HG03066 (cell line): ENCODE results near the gene KRT17.
"Not testable (repeated sequence)": the region's sequence is repeated elsewhere in the genome, so short reads cannot be mapped to it uniquely, and the experiment has no call there.

Experiments used
- ATAC-seq: cut with Tn5 transposase; IDR thresholded peaks from one replicate; pipeline ENCODE4 v1.9.1; 2021; ENCODE audit warnings: low read depth; ENCODE audit not compliant: unreplicated experiment

Gene KRT17

DNA sequence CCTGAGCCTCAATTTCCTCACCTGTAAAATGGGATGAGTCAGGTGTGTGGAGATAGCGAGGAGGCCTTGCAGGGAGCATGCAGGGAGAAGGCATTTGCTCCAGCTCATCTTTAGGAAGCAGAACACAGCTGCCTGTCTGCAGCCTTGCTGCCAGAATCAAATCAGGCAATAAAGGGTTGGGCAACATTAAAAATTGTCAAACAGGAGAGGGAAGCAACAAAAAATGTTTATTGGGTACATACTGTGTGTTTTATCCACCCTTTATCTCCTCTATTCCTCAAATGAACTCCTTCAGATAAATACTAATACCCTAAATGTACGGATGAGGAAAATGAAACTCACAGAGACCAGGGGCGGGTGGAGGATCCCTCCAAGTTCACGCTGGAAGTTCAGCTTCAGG lies 24.1 kb downstream of the KRT17 start:
- ATAC-seq: no peak

DNA sequence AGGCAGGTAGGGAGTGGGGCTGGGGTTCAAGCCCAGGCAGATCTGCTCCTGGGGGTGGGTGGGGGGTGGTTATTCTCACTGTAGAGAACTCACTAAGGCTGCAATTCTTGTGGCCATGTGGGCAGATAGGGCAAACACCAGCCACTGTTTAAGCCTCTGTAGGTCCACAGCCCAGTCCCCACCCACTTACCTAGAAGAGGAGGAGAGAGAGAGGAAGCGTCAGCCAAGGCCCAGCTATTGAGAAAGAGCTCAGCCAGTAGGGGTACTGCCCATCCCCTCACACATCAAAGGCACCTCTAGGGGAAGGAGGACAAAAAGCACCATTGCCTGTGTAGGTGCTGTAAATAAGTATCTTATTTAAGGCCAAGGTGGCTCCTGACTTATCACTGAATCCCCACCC lies 24.7 kb downstream of the KRT17 start:
- no peak for ATAC-seq

DNA sequence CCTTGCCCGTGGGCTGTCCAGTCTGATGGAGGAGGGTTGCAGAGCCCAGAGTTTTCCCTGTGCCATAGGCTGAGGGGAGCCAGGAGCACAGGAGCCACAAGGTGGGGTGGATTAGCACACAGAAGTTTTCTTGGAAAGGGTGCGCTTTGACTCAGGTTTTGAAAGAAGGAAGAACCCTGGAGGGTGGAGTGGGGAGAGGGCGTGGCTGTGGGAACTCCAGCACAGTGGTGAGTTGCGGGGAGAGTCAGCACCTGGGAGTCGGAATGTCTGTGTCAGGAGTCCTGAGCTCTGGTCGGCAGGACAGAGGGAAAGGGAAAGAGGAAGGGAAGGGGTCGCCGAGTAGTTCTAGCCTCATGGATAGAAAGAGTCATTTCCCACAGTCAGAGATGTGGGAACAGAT lies 28.8 kb downstream of the KRT17 start:
- no peak for ATAC-seq

DNA sequence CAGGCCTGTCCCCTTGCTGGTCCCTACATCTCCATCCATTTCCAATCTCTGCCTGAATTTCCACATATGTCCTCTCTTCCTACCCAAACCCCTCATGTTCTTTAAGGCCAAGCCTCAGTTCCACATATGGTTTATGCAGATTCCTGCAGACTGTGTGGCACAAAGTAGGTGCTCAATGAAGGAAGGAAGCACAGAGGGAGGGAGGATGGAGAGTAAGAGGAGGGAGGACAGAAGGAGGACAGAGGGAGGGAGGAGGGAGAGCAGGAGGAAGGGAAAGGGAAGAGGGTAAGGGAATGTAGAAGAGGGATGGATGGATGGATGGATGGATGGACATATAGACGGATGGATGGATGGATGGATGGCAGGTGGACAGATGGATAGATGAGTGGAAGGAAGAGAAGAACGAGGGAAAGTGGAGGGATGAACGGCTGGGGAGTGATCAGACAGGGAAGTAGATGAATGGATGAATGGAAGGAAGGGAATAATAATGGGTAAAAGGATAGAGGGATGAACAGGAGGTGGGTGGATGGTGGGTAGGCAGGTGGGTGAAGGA lies 29.9 kb downstream of the KRT17 start:
- no peak for ATAC-seq

DNA sequence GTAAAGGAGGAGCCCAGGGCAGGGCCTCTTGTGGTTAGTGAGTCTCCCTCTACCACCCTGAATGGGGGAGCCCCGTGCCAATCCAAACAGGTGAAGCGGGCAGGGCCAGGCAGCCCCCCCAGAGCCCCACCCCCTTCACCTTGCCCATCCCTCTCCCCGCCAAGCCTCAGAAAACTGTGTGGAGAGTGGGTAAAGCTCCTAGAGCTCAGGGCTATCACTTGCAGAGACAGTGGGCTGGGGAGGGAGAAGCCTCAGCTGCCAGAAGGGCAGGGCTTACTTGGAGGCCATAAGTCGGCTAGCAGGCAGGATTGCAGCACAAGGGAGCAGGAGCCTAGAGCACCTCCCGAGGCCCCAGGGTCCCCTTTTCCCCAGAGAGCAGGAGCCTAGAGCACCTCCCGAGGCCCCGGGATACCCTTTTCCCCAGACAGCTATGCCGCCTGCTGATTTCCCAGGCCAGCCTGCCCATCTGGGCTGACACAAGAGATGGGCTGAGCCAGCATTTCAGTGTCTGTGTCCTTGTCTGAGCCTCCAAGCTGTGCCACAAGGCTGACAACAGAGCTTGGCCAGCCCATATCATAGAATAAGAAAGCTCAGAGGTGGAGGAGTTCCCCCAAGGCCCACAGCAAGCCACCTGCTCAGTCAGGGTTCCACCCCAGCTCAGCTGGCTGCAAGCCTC lies 30.9 kb downstream of the KRT17 start:
- ATAC-seq: no peak

DNA sequence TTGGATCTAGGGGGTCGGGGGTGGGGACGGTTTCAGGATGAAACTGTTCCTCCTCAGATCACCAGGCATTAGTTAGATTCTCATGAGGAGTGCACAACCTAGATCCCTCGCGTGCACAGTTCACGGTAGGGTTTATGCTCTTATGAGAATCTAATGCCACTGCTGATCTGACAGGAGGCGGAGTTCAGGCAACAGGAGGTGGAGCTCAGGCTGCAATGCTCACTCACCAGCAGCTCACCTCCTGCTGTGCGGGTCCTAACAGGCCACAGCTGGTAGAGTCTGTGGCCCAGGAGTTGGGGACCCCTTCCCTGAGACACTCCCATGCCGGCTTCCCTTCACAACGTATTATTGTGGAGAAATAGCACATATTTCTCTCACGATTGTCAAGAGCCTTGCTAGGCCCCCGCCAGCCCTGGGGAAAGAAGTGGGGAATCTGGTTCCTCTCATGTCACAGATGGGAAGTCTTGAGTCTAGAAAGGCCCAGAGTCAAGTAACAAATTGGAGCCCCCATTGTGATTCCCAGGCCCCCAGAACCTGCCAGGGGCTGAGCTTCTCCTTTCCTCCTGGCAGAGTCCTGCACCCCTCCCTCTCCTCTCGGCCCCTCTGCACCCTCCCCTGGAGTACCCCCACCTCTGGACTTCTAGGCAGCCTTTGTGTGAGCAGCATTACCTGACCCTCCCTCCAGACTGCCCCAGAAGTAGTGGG lies 31.6 kb downstream of the KRT17 start:
- ATAC-seq: no peak

DNA sequence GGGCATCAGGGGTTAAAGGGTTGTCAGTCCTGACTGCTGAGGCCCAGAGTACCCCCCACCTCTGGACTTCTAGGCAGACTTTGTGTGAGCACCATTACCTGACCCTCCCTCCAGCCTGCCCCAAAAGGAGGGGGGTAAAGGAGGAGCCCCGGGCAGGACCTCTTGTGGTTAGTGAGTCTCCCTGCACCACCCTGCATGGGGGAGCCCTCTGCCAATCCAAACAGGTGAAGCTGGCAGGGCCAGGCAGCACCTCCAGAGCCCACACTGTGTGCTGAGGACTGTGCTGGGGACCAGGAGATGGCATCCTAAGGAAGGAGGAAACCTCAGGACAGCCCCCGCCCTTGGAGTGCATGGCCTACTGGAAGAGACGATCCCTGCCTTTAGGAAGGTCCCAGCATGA lies 35.1 kb downstream of the KRT17 start:
- ATAC-seq: no peak

DNA sequence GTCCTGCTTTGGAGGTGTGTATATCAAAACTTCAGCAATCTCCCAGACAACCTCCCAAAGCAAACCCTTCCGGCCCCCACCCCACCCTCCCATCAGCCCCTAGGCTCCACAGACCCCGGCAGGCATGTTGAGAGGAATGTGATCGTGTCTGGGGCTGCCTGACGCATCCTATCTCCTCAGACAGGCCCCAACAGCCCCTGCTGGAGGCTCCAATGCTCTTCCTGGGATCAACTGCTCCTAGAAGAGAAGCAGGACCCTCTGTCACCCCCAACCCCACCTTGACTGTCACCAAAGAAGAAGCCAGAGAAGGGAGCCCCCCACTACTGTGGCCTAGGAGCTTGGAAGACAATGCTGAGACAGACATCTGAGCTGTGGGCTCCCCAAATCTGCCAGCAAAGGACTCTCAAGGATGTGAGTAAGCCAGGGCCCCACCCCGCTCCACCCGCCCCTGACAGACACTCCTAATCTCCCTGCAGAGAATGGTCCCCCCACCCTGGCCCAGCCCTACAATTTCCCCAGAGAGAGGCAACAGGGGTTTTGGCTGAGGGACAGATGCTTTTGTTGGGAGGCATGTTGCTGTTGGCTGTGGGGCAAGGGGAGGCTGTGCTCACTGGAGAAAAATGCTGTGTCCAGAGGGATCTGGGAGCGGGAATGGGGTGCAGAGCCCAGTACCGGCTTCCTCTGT lies 36.1 kb downstream of the KRT17 start:
- no peak for ATAC-seq

DNA sequence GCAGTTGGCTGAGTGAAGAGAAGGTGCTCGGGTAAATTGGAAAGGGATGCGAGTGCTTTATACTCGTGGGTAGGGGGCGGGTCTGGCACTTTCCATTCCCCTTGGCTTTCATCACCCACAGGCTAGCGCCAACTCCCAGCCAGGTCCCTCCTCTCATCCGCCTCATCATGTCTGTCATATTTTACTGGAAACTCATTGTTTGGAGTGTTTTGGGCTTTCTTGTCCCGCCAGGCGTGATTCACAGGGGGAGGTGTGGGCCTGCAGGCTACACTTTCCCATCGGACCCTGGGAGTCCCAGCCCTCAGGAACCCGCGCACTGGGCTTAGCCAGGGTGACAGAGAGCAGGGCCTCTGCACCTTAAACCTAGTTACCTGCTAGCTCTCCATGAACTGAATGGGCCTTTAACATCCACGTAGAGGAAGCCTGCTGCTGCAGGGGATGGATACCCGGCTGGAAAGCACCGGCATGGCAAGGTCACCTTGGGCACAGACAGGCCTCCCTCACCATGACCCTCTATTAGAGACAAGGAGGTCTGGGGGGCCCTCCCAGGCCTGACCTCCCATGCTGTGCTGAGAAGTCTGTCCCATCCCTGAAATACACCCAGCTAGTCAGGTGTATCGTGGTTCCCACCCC lies 37.4 kb downstream of the KRT17 start, which contains the start of gene KRT14:
TSS of gene KRT14 (minus strand) at position 33 of the 633 bp plus-strand sequence. CDS start 61 bp downstream, outside the sequence.
- ATAC-seq: no peak

DNA sequence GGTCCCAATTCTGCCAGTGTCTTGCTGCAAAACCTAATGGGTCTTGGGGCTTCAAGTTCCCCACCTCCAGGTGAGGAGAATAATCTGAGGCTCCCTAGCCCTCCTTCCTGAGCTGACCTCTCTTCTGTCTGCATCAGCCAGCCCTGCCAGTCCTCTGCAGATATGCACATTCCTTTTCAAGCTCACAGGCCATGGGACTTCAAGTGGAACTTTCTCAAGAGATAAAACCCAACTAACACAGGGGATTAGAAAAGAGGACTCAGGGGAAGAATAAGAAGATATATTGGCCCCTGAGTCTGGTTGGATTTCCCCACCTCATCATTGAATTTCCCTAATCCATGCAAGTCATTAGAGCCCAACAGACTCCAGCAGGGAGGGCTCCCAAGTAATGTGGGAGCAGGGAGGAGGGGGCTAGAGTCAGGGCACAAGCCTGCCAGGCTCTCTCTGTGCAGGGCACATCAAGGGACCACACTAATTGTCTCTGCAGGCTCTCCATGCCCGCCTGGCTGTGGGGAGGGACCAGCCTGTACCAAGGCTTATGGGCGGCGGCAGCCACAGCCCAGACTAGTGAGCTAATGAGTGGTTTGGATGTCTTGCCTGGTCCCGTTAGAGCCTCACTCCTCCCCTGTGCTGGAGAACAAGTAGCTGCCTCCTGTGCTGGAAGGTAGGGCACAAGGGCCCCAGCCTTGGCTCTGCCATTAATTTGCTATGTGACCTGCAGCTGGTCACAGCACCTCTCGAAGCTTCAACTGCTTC lies 38.9 kb downstream of the KRT17 start:
- no peak for ATAC-seq

DNA sequence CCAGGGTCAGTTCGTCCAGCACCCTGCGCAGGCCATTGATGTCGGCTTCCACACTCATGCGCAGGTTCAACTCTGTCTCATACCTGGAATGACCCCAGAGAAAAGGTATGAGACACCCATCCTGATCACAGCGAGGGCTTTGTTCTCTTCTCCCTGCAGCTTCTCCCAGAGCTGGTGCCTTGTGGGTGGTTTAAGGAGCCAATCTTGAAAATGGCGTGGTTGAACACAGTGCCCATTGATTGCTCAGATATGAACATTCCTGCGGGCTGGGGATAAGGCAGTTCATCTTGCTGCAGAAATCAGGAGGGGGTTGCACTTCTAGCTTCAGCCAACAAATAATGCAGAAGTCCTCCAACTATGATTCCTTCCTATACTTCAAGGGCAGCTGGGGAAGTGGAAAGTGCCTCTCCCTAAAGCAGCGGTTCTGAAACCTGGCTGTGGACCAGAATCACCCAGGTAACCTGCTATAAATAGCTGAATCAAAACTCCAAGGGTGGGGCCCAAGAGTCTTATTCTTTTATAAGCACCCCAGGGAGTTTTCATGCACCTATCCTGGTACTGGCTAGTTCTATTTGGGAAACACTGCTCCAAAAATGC lies 39.9 kb downstream of the KRT17 start:
- not testable (repeated sequence) for ATAC-seq

DNA sequence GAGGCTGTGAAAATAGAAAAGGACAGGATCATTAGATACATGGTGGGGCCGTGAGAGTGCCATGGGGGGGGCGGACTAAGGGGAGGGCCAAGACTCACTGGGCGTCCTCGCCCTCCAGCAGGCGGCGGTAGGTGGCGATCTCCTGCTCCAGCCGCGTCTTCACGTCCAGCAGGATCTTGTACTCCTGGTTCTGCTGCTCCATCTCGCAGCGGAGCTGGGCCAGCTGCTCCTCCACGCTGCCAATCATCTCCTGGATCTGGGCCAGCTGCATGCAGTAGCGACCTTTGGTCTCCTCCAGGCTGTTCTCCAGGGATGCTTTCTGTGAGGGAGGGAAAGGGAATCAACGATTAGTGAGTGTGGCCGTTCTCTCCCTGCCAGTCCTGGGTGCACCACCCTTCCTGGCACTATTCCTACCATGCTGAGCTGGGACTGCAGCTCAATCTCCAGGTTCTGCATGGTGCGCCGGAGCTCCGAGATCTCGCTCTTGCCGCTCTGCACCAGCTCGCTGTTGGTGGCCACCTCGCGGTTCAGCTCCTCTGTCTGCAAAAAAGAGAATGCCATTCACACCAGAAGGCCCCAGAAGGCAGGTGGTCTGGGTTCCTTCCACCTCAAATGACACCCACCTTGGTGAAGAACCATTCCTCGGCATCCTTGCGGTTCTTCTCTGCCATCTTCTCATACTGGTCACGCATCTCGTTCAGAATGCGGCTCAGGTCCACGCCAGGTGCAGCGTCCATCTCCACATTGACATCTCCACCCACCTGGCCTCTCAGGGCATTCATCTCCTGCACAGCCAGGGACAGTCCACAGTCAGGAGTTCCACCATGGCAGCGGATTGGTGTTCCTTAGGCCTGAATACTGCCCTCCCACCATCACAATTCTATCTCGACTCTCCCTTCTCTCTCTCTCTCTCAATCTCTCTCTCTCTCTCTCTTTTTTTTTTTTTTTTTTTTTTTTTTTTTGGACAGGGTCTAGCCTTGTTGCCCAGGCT lies 40.9 kb downstream of the KRT17 start:
- no peak for ATAC-seq

DNA sequence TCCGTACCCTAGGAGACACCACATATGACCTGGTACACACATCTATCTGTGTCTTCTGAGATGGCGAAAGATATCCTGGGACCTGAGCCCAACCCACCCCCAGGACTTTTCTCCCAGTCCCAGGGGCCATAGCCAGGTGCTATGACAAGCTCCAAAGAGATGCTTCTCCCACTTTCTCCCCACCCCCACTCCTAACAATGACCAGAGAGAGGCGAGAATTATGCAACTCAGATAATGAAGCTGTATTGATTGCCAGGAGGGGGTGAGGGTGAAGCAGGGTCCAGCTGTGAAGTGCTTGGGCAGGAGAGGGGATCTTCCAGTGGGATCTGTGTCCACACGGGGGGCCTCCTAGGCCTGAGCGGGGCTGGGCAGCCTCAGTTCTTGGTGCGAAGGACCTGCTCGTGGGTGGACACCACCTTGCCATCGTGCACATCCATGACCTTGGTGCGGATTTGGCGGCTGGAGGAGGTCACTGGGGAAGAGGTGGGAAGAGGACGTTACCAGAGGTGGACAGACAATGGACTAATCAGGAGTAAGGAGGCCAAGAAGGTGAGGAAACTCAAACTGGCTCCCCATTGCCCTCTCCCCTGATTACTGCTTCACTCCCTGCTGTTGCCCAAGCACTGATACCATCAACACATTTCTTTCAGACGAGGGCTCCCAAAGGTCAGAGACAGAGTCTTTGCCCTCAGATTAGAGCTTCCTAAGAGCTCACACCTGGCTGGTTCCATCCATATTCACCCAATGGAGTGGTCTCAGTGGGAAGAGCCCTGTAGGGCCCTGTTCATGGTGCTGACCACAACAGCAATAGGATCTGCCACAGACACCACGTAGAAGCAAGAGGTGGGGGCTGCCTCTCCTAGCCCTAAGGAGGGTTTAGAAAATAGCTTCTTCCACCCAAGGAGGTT lies 42.1 kb downstream of the KRT17 start:
- ATAC-seq: not testable (repeated sequence)

DNA sequence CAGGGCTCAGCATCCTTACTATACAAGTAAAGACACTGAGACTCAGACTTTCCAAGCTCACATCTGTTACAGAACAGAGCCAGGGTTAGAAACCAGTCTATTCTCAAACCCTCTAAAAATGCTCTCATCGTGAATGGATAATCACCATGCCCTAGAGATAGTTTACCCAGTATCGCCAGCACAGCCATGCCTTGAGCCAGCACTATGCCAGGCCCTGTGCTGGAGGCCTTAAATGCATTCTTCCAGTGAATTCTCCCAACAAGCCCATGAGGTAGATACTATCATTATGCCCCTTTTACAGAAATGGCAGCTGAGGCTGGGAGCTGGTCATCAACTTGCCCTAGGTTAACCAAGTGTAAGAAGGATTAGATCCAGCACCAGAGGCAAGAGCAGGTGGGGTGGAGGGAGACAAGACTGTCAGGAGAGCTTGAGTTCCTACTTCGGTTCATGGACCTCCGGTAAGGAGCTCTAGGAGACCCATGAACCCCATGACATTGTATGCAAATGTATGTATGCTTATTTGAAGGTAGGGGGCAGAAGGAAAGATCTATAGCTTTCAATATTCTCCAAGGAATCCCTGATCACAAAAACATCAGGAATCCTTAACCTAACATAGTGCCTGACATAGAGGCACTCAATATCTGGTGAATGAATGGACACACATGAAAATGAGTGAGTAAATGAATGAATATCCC lies 42.9 kb downstream of the KRT17 start:
- no peak for ATAC-seq

DNA sequence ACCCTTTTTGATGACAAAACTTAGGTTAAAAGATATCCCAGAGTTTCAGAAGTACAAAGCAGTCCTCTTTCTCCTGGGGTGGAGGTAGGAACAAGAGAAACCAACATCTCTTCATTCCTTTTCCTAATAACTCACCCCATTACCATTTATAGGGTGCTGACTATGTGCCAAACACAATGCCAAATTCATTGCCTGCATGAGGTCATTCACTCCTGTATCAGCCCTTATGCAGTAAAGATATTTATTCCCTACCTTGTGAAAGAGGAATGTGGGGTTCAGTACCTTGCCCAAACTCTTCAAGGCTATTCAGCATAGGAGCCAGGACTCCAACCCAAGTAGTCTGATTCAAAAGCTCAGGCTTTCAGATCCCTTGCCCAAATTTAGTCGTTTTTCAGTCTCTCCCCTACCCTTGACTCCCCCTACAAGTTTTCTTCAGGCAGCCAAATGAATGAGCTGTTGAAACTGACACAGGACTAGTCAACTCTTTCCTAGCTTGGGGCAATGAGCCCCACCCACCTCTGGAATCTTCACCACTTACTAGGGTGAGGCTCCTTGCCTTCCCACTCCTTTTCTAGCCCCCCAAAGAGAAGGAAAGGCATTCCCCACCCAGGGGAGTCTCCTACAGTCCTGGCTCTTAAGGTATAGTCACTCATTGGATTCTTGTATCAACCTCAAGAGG lies 43.5 kb downstream of the KRT17 start:
- no peak for ATAC-seq

DNA sequence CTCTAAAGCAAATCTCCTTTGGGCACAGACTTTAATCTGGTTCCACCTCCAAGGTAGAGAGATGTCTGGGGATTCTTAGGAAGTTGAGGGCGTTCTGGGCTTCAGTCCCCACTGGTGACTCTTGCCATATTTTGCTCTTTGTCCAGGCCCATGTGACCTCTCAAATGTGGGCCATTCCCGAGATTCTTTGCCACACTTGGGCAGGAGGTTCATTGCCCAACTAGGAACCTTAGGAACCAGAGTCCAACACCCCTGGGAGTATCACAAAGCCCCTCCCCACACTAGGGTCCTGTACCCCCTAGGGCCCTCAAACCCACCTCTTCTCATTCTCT lies 44.2 kb downstream of the KRT17 start:
- no peak for ATAC-seq
